HuH-7 (cell line): ENCODE results near the gene ANGPTL7.
"Not testable (repeated sequence)": the region's sequence is repeated elsewhere in the genome, so short reads cannot be mapped to it uniquely, and the experiment has no call there.

Experiments
- DNase-seq: peaks from one replicate; pipeline ENCODE4 v3.0.0; 2011; ENCODE audit warnings: low spot score

The ANGPTL7 gene

DNA sequence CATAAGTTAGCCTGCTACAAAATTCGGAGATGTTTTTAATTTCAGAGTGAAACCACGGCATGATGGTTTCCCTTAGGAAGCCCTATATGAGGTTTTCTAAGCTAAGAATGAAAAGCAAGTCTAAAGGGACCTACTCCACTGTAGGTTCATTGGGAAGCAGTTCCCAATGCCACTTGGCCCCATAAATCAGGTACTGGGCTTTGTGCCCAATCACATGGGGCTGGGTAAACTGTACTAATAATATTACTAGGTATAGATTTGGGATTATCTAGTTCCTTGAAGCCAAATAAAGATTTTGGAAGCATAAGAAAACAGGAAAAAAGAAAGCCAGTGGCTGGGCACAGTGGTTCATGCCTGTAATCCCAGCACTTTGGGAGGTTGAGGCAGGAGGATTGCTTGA lies 19.1 kb upstream of the ANGPTL7 start:
- no peak for DNase-seq

DNA sequence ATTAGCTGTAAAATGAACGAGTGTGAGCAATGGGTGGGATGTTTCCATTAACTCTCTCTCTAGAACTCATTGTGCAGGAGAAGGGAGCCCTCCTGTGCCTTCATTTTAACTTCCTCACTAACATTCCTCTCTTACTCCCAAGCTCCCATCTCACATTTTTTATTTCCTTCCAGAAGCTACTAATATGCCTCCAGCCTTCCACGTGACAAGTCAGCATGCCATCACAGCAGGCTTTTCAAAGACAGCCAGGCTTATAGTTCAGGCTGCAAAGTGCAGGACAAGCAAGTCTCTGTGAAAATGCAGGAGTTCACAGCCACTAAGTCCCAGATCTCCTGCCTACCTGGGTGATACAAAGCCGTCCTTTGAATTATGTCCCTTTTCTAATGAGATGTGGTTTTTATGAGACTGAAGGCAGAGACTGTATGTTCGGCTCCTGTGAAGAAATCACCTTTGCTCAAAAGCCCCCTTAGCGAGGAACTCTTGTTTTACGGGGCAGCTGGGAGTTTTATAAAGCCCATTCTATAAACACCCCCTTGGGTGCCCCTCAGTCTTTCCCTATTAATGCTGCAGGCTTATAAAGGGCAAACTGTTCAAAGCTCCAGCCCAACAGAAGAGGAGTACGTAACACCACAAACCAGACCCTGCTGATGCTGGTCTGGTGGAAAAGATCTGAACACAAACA lies 14.8 kb upstream of the ANGPTL7 start:
- no peak for DNase-seq

DNA sequence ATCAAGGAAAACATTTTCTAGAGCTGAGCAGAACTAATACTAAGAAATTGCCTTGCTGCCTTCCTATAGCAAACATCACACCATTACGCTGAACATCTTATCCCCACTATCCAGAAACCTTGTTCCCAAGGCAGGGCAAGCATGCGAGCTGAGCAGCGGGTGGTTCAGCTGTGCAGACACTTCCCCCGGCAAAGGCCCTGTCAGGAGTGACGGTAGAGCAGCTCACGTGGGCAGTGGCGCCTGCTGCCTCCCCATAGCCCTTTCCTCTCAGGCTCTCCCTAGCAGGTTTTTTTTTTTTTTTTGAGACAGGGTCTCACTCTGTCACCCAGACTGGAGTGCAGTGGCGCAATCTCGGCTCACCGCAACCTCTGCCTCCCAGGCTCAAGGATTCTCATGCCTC lies 13.7 kb upstream of the ANGPTL7 start:
- no peak for DNase-seq

DNA sequence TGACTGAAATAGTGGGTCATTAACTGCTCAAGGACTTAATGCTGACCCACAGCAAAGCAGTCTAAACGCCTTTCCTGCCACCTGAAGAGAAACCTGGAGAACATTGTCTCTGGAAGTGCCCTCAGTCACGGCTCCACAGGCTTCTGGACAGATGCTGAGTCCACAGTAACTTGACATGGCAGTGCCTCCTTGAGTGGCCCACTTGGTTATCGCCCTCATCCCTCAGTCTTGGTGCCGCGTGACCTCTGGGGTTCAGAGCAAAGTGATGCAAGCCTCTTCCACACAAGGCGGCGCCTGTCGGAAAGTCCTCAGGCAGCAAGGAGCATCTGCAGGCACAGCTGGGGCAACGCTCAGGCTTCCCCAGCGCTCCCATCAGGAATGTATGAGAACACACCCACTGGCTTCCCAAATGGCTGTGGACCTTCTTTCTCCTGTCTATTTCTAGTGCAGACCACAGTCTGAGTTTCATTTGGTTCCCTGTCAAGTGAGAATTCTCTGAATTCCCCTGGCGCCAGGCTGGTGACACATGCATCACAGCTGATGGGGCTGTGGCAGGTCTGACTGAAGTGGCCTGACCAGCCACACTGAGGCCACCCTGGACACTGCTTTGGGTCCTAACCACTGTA lies 13.0 kb upstream of the ANGPTL7 start:
- DNase-seq: no peak

DNA sequence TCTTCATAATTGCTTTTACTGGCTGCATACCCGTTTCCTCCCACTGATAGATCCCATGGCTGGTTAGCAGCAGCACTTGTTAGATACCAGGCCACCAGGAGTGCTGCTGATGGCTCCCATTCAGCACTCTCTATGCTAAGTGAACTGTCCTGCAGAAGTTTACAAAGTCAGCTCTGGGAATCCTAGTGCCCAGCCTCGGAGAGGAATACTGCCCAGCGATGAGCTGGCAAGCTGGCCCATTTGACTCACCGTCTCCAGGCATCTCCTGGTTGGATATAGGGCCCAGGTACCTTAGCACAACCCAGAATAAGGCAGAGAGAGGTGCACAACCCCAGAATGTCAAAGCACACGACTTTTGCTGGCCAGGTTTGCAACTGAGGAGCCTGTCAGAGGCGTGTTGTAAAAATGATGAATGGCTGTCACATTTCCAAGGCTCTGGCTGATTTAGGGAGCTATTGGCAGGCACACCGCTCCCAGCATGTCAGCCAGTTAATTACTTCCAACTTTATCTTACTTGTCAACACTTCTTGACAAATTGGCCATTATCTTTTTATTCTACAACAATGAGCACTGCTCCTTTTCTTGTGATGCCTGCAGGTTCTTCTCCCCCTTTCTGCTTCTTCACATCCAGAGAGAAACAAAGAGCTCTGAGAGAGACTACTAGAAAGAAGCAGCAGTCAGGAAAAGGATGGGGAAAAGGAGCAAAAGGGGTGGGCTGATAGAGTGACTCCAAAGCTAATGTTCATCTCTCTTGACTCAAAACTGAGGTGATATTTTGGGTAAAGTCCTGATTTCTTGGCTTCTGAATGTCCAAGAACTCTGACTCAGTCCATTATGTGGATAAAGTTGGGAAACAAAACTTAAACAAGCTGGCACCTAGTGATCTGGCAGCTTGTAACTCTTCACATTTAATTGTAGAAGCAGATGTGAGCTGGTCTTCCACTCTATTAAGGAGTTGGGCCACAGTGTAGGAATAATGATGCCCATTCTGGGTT lies 10.8 kb upstream of the ANGPTL7 start:
- DNase-seq: no peak

DNA sequence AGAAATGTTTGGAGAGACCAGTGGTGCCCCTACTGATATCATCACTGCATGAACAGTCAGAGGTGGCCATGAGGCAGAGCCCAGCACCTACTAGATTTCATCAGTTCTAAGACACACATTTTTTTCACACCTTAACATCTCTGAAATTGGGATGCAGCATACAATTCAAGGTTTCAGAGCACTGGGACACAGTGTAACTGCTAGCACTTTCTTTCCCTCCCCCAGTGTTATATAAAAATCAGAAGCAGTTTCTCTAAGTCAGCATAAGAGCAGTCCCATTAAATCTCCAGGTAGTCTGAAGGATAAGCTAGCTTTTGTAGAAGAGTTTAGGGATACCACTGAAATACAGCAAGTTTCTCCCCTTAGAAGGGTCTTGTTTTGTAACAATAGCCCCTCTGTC lies 10.0 kb upstream of the ANGPTL7 start:
- no peak for DNase-seq

DNA sequence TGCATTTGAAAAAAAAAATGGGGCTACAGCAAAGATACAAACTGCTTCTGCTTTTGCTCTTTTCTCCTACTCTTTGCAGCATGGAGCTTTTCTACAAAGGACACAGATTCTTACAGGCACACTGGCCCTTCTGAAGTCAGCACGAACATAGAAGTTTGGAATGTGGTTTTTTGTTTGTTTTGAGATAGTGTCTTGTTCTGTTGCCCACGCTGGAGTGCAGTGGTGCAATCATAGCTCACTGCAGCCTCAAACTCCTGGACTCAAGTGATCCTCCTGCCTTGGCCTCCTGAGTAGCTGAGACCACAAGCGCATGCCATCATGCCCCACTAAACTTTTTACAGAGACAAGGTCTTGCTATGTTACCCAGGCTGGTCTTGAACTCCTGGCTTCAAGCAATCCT lies 9.4 kb upstream of the ANGPTL7 start:
- DNase-seq: not testable (repeated sequence)

DNA sequence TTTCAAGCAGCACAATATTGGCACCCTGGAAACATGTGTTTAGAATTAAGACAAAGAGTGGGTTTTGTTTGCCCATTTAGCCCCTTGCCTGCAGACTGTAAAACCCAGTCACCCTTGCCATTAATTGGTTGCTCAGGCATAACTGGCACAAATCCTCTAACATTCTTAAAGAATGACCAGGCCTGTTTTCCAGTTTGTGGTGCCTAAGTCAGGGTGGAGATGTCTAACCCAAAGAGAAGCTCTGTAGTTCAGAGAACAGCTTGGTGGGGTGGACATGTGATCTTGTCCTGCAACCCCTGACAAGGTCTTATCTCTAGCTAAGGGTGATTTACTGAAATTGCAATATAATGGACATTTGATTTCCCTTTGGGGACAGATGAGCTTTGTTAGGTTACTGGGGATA lies 8.8 kb upstream of the ANGPTL7 start:
- DNase-seq: no peak

DNA sequence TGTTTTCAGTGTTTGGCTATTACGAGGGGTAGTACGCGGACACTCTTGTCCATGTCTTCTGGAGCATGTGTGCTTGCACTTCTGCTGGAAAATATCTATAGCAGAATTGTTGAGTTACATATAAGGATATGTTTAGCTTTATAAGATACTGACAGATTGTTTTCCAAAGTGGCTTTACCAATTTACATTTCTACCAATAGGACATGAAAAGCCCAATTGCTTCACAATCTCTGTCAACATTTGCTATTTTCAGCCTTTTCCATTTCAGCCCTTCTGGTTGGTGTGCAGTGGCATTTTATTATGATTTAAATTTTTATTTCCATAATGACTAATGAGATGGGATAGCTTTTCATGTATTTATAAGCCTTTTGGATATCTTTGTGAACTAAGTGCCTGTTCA lies 6.3 kb upstream of the ANGPTL7 start:
- no peak for DNase-seq

DNA sequence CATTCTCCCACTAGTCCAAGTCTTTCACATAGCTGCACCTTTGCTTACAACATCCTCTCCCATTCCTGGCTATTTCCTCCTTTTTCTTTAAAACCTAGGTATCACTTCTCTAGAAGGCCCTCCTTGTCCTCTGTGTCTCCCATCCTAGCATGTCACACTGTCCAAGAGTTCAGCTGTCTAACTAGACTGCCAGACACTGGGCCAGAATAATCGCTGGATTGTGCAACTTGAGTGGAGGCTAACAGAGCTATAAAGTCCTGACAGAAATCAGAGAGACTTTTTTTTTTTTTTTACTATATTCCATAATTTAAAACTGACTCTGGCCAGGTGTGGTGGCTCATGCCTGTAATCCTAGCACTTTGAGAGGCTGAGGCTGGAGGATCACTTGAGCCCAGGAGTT lies 4.2 kb upstream of the ANGPTL7 start:
- DNase-seq: no peak

DNA sequence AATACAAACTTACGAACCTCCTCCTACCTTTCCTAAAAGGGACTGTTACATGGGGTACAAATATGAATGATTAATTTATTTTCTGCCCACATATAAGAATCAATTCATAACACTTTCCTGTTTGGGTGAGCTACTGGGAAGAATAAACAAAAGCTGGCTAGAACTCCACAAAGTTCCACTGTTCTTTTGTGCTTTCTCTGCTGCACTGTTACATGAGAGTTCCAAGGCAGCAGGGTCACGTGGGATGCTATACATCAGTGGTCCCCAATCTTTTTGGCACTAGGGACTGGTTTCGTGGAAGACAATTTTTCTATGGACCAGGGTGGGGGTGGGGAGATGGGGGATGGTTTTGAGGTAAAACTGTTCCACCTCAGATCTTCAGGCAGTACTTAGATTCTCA lies 2.2 kb upstream of the ANGPTL7 start:
- DNase-seq: no peak

DNA sequence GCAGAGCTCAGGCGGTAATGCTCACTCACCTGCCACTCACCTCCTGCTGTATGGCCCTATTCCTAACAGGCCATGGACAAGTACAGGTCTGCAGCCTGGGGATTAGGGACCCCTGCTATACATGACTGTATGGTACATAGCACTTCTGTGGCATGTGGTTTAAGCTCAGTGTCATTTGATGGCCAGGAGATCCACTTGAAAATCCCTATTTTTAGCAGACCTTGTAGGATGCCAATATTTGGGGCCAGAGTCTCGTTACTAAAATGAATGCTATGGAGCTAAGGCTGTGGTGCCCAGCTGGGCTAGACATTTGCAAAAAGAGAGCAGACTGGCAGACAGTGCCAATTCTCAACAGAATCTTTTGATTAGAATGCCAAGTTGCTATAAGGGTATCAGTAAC lies 1.7 kb upstream of the ANGPTL7 start:
- no peak for DNase-seq

DNA sequence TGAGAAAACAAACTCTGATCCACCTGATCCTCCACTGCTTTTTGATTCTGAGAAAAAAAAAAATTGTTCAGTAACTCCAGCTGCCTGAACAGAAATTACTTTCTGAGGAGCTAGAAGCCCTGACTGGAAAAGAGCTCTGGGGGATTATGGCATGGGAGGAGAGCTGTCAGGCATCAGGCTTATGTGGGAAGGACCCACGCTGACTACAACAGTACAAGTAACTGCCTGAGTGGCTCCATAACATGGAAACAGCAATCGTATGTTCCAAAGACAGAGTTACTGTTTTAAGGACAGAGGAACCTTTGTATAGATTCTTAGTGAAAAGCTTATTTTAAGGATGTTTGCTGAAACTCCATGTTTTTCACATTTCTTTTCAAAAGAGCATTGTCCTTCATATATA lies 1.2 kb upstream of the ANGPTL7 start:
- no peak for DNase-seq

DNA sequence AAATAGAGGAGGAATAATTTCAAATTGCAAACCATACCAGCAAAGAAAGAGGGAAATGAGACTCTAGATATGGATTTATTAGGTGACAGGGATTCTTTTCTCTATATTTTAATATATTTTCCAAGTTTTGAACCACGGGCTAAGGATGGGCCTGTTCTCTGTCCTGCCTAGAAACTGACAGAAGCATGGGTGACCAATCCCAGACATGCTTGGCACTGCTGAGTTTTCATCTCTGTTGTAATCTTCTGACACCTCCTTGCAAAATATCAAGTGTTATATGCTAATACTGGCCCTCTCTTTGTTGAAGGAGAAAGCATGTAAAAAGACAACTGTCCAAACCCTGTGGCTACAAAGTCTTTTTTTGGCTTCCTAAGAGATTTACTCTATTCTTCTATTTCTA lies 774 bp upstream of the ANGPTL7 start:
- DNase-seq: no peak

DNA sequence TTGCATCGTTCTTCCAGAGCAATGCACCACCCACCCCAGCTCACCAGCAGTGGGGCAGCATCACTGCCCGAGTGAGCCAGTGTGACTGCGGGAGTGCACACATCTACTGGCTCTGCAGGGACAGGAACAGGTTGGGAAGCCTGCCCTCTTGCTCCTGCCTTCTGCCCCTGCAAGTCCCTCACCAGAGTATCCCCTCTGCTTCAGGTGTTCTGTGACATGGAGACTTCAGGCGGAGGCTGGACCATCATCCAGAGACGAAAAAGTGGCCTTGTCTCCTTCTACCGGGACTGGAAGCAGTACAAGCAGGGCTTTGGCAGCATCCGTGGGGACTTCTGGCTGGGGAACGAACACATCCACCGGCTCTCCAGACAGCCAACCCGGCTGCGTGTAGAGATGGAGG lies 4.2 kb downstream of the ANGPTL7 start:
- no peak for DNase-seq

DNA sequence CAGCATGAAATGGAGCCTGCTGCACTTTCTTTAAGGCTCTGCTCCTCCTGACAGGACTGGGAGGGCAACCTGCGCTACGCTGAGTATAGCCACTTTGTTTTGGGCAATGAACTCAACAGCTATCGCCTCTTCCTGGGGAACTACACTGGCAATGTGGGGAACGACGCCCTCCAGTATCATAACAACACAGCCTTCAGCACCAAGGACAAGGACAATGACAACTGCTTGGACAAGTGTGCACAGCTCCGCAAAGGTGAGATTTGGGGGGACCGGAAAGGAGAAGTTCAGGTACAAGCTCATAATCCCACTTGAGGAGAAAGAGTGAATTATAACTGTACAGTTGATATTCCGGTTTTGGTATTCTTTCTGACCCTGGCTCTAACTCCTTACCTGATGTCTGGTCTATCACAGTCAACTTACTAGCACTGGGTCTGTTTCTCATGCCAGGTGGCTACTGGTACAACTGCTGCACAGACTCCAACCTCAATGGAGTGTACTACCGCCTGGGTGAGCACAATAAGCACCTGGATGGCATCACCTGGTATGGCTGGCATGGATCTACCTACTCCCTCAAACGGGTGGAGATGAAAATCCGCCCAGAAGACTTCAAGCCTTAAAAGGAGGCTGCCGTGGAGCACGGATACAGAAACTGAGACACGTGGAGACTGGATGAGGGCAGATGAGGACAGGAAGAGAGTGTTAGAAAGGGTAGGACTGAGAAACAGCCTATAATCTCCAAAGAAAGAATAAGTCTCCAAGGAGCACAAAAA lies 5.4 kb downstream of the ANGPTL7 start:
- DNase-seq: no peak

DNA sequence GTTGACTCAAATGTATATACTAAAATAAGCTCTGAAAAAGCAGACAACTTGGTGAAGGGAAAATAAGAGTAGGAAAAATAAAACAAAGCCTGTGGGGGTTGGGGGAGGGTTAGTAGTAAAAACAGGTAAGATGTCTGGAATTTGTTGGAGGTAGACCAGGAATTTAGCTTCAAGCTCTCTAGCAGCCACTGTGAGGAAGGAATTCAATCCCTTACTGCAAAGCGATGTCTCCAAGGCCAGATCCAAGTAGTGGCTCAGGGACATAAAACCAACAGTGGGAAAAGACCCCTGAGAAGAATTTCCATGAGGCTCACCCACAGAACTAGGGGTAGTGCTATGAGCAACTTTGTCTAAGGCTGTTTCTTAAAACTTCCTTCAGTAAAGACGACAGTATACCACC lies 7.8 kb downstream of the ANGPTL7 start:
- no peak for DNase-seq

DNA sequence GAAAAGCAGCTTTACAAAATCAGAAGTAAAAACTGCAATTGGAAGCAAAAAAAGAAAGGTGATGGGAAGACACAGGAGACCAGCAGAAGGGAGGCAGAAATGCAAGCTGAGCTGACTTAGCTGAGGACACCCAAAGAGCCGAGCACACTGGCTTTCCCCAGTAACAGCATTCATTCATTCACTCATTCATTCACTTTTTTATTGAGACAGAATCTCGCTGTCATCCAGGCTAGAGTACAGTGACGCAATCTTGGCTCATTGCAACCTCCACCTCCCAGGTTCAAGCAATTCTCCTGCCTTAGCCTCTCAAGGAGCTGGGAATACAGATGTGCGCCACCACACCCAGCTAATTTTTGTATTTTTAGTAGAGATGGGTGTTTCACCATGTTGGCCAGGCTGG lies 8.2 kb downstream of the ANGPTL7 start:
- no peak for DNase-seq

DNA sequence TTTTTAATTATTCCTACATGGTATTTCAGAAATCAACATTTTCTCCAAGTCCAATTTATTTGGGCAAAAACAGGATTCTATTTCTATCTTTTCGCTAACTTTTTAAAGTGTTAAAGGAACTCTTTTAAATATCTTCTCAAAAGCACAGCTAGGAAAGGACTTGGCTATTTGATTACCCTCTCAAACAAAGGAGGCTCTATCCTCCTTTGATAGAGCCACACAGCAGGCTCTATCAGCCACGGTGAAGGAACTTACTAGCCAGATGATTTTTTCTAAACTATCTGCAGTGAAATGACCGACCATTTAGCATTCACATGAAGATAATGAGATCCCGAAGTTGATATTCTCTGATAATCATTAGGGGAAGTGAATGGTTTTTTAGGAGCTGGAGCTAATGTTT lies 9.1 kb downstream of the ANGPTL7 start:
- DNase-seq: no peak

DNA sequence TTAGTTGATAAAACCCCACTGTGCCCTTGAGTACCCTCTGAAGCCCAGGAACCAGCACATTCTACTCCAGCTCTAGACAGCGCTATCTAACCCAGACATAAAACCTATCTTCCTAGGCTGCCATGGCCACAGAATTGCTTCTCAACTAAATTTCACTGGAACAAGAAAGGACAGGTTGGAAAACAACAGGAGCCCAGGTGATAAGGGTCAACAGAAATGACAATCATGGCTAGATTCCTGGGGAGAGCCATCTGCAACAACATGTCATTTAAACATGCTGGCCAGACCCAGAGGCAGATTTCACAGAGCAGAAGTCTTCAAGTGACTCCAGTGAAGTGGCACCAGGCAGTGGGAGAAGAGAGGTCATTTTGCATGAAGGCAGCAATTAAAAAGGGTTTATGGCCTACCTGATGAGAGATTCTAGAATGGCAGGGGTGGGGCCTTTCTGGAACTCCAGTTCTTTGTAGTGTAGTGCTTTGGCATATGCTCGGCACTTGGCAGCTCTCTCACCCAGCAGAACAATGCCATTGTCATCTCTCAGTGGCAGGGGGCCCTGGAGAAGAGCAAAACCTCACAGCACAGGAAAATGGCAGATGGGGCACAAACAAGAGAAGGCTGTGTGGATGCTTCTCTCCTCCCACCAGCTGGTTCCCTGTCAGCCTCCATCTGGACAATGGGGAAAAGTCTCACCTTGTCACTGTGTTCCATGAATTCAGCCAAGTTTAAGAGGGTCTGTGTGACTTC lies 9.9 kb downstream of the ANGPTL7 start:
- no peak for DNase-seq

DNA sequence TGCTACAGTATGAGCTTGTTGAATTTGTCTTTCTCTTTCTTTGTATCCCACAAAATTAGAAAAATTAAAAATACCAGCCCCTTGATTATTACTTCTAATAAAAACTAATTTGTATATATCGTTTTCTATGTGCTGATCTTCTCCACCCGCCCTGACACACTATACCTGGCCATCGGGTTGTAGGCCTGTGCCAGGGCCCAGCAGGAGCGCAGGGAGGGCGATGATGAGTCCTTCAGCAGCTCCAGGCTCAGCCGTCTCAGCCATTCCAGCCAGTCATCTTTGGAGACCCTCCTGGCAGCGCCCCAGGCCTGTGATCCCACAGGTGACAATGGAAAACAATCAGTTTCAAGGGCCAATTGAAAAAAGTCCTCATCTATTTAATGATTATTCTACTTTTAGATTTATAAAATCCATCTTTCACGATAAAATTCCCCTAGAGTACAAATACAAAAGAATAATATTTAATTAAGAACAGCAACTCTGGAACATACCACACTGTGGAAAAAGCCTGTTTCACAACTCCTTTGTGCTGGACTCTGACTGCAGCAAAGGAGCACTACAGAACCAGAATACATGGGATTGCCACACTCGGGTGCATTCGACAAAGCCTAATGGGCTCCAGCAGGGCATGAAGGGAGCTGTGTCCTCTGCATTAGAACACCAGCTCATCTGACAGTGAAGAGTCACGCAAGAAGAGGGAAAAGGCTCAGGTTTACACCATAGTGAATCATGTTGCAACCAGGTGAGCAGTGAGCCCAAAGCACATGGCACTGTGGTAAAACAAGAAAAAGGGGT lies 15.4 kb downstream of the ANGPTL7 start:
- DNase-seq: no peak
